Peyer's patch (tissue), 4 donors: Measurements from ENCODE around the gene CAMSAP1.

Experiments
- CTCF ChIP-seq, 6 experiments: fragments of 450-650 bp in 4 of 6; fragments of 200-600 bp in 2 of 6; sonication (generic) in 1 of 6; IDR thresholded peaks; one replicate each; pipeline ENCODE4 v1.5.1; 2017 to 2019; ENCODE audit warnings: antibody characterized with exemption in 6 of 6, mild to moderate bottlenecking in 3 of 6, moderate library complexity in 1 of 6
- POLR2A ChIP-seq, 2 donors: fragments of 450-650 bp; IDR thresholded peaks; one replicate each; pipeline ENCODE4 v1.5.1; 2017; ENCODE audit warnings: antibody characterized with exemption in 2 of 2, mild to moderate bottlenecking in 2 of 2, moderate library complexity in 2 of 2

- no peak for TF ChIP-seq CTCF (IDR thresholded peaks at IDR 0.05)
- no peak for TF ChIP-seq POLR2A (IDR thresholded peaks at IDR 0.05)
Measured at GRCh38 chr9:135814421-135815095, 92.8 kb downstream of the CAMSAP1 start.
